Measurements from ENCODE around the gene RER1. TPM values are rescaled to one million over a fixed set of nuclear protein-coding genes. Genes with fewer than 3 reads are reported as not detected.

The RER1 gene
- total and polyA plus RNA-seq, 8 donors, result 89.6 to 167 (median 101) TPM

- peaks cover 0 to 92% of the 10 kb centered on the region in 2 donors for H3K27me3 ChIP-seq
- no peak for TF ChIP-seq CTCF (IDR thresholded peaks at IDR 0.05)
- peaks cover 0 to 12% of the 10 kb centered on the region in 2 donors for H3K9me3 ChIP-seq
- H3K4me3 ChIP-seq, result no peak overlapping the region
- DNase-seq, result no peak
- no peak for ATAC-seq
- intact Hi-C loops (cut with DNase I), result no loop called here
- no peaks in the 10 kb centered on the region for H3K36me3 ChIP-seq
- no peak overlapping the region for H3K27ac ChIP-seq
- H3K4me1 ChIP-seq, result no peaks in the 10 kb centered on the region
Measured at GRCh38 chr1:2431103-2431502, 39.5 kb downstream of the RER1 start.

GRCh38 chr1:2431518-2431917, 39.9 kb downstream of the RER1 start:
- intact Hi-C loops (cut with DNase I), result no loop called here
- no peak for ATAC-seq
- H3K27me3 ChIP-seq, result peaks cover 0 to 89% of the 10 kb centered on the region in 2 donors
- DNase-seq, result no peak
- no peak for TF ChIP-seq CTCF (IDR thresholded peaks at IDR 0.05)
- H3K9me3 ChIP-seq, result peaks cover 0 to 12% of the 10 kb centered on the region in 2 donors
- H3K36me3 ChIP-seq, result no peaks in the 10 kb centered on the region
- no peak overlapping the region for H3K4me3 ChIP-seq
- H3K4me1 ChIP-seq, result no peaks in the 10 kb centered on the region
- H3K27ac ChIP-seq, result no peak overlapping the region

GRCh38 chr1:2432441-2432844, 40.8 kb downstream of the RER1 start:
- no peak for ATAC-seq
- intact Hi-C loops (cut with DNase I), result no loop called here

GRCh38 chr1:2433196-2433595, 41.6 kb downstream of the RER1 start:
- peaks cover 0 to 12% of the 10 kb centered on the region in 2 donors for H3K9me3 ChIP-seq
- no peak overlapping the region for H3K4me3 ChIP-seq
- H3K27me3 ChIP-seq, result peaks cover 0 to 89% of the 10 kb centered on the region in 2 donors
- ATAC-seq (no peak), DNase-seq (no peak)
- H3K27ac ChIP-seq, result no peak overlapping the region
- intact Hi-C loops (cut with DNase I), result no loop called here
- H3K36me3 ChIP-seq, result no peaks in the 10 kb centered on the region
- no peak for TF ChIP-seq CTCF (IDR thresholded peaks at IDR 0.05)
- no peaks in the 10 kb centered on the region for H3K4me1 ChIP-seq

More at GRCh38 chr1:2432441-2432844, 40.8 kb downstream of the RER1 start:
- DNase-seq, result no peak
- no peak for TF ChIP-seq CTCF (IDR thresholded peaks at IDR 0.05)
- Histone ChIP-seq H3K4me3 (no peak overlapping the region), H3K9me3 (peaks cover 0 to 12% of the 10 kb centered on the region in 2 donors), H3K27me3 (peaks cover 0 to 89% of the 10 kb centered on the region in 2 donors), H3K27ac (no peak overlapping the region), H3K36me3 (no peaks in the 10 kb centered on the region), H3K4me1 (no peaks in the 10 kb centered on the region)

- no peak for ATAC-seq
- Histone ChIP-seq H3K27ac (no peak overlapping the region), H3K4me1 (no peaks in the 10 kb centered on the region), H3K27me3 (peaks cover 0 to 89% of the 10 kb centered on the region in 2 donors), H3K9me3 (peaks cover 0 to 12% of the 10 kb centered on the region in 2 donors), H3K4me3 (no peak overlapping the region), H3K36me3 (no peaks in the 10 kb centered on the region)
- TF ChIP-seq CTCF (IDR thresholded peaks at IDR 0.05), result no peak
- DNase-seq, result no peak
- intact Hi-C loops (cut with DNase I), result no loop called here
Measured at GRCh38 chr1:2433936-2434655, 42.5 kb downstream of the RER1 start.
